ENCODE results near the gene LEKR1.

LEKR1 gene

GRCh38 chr3:156906275-156906674, 80.1 kb downstream of the LEKR1 start (continued):
- TF ChIP-seq, protein P1, sequence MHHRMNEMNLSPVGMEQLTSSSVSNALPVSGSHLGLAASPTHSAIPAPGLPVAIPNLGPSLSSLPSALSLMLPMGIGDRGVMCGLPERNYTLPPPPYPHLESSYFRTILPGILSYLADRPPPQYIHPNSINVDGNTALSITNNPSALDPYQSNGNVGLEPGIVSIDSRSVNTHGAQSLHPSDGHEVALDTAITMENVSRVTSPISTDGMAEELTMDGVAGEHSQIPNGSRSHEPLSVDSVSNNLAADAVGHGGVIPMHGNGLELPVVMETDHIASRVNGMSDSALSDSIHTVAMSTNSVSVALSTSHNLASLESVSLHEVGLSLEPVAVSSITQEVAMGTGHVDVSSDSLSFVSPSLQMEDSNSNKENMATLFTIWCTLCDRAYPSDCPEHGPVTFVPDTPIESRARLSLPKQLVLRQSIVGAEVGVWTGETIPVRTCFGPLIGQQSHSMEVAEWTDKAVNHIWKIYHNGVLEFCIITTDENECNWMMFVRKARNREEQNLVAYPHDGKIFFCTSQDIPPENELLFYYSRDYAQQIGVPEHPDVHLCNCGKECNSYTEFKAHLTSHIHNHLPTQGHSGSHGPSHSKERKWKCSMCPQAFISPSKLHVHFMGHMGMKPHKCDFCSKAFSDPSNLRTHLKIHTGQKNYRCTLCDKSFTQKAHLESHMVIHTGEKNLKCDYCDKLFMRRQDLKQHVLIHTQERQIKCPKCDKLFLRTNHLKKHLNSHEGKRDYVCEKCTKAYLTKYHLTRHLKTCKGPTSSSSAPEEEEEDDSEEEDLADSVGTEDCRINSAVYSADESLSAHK (tag by site-specific recombination; IDR thresholded peaks at IDR 0.05) = no peak
- no peak for TF ChIP-seq ZNF473 (tag by site-specific recombination; IDR thresholded peaks at IDR 0.05)
- no peak for TF ChIP-seq ZNF266 (tag by site-specific recombination; IDR thresholded peaks at IDR 0.05; ENCODE audit: low read depth)
- TF ChIP-seq, protein P2, sequence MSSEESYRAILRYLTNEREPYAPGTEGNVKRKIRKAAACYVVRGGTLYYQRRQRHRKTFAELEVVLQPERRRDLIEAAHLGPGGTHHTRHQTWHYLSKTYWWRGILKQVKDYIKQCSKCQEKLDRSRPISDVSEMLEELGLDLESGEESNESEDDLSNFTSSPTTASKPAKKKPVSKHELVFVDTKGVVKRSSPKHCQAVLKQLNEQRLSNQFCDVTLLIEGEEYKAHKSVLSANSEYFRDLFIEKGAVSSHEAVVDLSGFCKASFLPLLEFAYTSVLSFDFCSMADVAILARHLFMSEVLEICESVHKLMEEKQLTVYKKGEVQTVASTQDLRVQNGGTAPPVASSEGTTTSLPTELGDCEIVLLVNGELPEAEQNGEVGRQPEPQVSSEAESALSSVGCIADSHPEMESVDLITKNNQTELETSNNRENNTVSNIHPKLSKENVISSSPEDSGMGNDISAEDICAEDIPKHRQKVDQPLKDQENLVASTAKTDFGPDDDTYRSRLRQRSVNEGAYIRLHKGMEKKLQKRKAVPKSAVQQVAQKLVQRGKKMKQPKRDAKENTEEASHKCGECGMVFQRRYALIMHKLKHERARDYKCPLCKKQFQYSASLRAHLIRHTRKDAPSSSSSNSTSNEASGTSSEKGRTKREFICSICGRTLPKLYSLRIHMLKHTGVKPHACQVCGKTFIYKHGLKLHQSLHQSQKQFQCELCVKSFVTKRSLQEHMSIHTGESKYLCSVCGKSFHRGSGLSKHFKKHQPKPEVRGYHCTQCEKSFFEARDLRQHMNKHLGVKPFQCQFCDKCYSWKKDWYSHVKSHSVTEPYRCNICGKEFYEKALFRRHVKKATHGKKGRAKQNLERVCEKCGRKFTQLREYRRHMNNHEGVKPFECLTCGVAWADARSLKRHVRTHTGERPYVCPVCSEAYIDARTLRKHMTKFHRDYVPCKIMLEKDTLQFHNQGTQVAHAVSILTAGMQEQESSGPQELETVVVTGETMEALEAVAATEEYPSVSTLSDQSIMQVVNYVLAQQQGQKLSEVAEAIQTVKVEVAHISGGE (tag by site-specific recombination; conservative IDR thresholded peaks at IDR 0.05; ENCODE audit: low read depth) = no peak
- TF ChIP-seq ZNF501 (tag by site-specific recombination; IDR thresholded peaks at IDR 0.05) = no peak
- TF ChIP-seq, protein P3, sequence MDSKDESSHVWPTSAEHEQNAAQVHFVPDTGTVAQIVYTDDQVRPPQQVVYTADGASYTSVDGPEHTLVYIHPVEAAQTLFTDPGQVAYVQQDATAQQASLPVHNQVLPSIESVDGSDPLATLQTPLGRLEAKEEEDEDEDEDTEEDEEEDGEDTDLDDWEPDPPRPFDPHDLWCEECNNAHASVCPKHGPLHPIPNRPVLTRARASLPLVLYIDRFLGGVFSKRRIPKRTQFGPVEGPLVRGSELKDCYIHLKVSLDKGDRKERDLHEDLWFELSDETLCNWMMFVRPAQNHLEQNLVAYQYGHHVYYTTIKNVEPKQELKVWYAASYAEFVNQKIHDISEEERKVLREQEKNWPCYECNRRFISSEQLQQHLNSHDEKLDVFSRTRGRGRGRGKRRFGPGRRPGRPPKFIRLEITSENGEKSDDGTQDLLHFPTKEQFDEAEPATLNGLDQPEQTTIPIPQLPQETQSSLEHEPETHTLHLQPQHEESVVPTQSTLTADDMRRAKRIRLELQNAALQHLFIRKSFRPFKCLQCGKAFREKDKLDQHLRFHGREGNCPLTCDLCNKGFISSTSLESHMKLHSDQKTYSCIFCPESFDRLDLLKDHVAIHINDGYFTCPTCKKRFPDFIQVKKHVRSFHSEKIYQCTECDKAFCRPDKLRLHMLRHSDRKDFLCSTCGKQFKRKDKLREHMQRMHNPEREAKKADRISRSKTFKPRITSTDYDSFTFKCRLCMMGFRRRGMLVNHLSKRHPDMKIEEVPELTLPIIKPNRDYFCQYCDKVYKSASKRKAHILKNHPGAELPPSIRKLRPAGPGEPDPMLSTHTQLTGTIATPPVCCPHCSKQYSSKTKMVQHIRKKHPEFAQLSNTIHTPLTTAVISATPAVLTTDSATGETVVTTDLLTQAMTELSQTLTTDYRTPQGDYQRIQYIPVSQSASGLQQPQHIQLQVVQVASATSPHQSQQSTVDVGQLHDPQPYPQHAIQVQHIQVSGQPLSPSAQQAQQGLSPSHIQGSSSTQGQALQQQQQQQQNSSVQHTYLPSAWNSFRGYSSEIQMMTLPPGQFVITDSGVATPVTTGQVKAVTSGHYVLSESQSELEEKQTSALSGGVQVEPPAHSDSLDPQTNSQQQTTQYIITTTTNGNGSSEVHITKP (tag by site-specific recombination; IDR thresholded peaks at IDR 0.05) = no peak
- no peak for TF ChIP-seq SP7 (tag by site-specific recombination; IDR thresholded peaks at IDR 0.05)
- no peak for TF ChIP-seq ZNF639 (tag by site-specific recombination; IDR thresholded peaks at IDR 0.05)
- no peak for TF ChIP-seq ZBTB17 (tag by site-specific recombination; IDR thresholded peaks at IDR 0.05)
- TF ChIP-seq, protein P4, sequence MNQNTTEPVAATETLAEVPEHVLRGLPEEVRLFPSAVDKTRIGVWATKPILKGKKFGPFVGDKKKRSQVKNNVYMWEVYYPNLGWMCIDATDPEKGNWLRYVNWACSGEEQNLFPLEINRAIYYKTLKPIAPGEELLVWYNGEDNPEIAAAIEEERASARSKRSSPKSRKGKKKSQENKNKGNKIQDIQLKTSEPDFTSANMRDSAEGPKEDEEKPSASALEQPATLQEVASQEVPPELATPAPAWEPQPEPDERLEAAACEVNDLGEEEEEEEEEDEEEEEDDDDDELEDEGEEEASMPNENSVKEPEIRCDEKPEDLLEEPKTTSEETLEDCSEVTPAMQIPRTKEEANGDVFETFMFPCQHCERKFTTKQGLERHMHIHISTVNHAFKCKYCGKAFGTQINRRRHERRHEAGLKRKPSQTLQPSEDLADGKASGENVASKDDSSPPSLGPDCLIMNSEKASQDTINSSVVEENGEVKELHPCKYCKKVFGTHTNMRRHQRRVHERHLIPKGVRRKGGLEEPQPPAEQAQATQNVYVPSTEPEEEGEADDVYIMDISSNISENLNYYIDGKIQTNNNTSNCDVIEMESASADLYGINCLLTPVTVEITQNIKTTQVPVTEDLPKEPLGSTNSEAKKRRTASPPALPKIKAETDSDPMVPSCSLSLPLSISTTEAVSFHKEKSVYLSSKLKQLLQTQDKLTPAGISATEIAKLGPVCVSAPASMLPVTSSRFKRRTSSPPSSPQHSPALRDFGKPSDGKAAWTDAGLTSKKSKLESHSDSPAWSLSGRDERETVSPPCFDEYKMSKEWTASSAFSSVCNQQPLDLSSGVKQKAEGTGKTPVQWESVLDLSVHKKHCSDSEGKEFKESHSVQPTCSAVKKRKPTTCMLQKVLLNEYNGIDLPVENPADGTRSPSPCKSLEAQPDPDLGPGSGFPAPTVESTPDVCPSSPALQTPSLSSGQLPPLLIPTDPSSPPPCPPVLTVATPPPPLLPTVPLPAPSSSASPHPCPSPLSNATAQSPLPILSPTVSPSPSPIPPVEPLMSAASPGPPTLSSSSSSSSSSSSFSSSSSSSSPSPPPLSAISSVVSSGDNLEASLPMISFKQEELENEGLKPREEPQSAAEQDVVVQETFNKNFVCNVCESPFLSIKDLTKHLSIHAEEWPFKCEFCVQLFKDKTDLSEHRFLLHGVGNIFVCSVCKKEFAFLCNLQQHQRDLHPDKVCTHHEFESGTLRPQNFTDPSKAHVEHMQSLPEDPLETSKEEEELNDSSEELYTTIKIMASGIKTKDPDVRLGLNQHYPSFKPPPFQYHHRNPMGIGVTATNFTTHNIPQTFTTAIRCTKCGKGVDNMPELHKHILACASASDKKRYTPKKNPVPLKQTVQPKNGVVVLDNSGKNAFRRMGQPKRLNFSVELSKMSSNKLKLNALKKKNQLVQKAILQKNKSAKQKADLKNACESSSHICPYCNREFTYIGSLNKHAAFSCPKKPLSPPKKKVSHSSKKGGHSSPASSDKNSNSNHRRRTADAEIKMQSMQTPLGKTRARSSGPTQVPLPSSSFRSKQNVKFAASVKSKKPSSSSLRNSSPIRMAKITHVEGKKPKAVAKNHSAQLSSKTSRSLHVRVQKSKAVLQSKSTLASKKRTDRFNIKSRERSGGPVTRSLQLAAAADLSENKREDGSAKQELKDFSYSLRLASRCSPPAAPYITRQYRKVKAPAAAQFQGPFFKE (tag by site-specific recombination; IDR thresholded peaks at IDR 0.05; ENCODE audit: borderline replicate concordance) = no peak
- TF ChIP-seq, protein P5, sequence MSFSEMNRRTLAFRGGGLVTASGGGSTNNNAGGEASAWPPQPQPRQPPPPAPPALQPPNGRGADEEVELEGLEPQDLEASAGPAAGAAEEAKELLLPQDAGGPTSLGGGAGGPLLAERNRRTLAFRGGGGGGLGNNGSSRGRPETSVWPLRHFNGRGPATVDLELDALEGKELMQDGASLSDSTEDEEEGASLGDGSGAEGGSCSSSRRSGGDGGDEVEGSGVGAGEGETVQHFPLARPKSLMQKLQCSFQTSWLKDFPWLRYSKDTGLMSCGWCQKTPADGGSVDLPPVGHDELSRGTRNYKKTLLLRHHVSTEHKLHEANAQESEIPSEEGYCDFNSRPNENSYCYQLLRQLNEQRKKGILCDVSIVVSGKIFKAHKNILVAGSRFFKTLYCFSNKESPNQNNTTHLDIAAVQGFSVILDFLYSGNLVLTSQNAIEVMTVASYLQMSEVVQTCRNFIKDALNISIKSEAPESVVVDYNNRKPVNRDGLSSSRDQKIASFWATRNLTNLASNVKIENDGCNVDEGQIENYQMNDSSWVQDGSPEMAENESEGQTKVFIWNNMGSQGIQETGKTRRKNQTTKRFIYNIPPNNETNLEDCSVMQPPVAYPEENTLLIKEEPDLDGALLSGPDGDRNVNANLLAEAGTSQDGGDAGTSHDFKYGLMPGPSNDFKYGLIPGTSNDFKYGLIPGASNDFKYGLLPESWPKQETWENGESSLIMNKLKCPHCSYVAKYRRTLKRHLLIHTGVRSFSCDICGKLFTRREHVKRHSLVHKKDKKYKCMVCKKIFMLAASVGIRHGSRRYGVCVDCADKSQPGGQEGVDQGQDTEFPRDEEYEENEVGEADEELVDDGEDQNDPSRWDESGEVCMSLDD (tag by site-specific recombination; IDR thresholded peaks at IDR 0.05) = no peak
